ENCODE results near the gene SSNA1.

GRCh38 chr9:137143459-137143858, 45.0 kb upstream of the SSNA1 start:
- TF ChIP-seq EP300 (conservative IDR thresholded peaks at IDR 0.05; ENCODE audit: poor library complexity, severe bottlenecking) (no peak), CTCF (IDR thresholded peaks at IDR 0.05; ENCODE audit: poor library complexity, severe bottlenecking) (no peak), EZH2 (IDR thresholded peaks at IDR 0.05; ENCODE audit: borderline replicate concordance, insufficient read depth, low read length, poor library complexity, severe bottlenecking) (no peak), POLR2AphosphoS5 (IDR thresholded peaks at IDR 0.05) (no peak), REST (IDR thresholded peaks at IDR 0.05; ENCODE audit: borderline replicate concordance) (no peak), MXI1 (conservative IDR thresholded peaks at IDR 0.05; ENCODE audit: poor library complexity, severe bottlenecking) (no peak)

All from neural cell (in vitro differentiated cells).